ENCODE results near the gene IGBP1. TPM values are rescaled to one million over a fixed set of nuclear protein-coding genes. Genes with fewer than 3 reads are reported as not detected.
A peak's percentile ranks its signal among the peaks of the same experiment; 100 is the strongest.

Gene IGBP1
- total RNA-seq, 1 experiment from 2014 or later = 43.0 TPM

- H3K79me2 ChIP-seq (ENCODE audit: low read length) = no peaks in the 10 kb centered on the region
- peak overlapping the region; percentile 75 for H3K27ac ChIP-seq (ENCODE audit: low read length)
- ChIA-PET POLR2A (ENCODE audit: unreplicated experiment) (no interaction called here), CTCF (no interaction called here)
- no peaks in the 10 kb centered on the region for H4K20me1 ChIP-seq (ENCODE audit: low read length)
- H3K9me2 ChIP-seq (replicated peaks; ENCODE audit: low read length) = no peaks in the 10 kb centered on the region
- intact Hi-C loops (cut with micrococcal nuclease) = no loop called here
- peak; percentile 55 for ATAC-seq
- DNase-seq = peak; percentile 59
- TF ChIP-seq CTCF (conservative IDR thresholded peaks at IDR 0.05; ENCODE audit: low read depth, low read length) = no peak
- no peak for TF ChIP-seq EZH2phosphoT487 (IDR thresholded peaks at IDR 0.05; ENCODE audit: borderline replicate concordance, low read length)
- no peak for TF ChIP-seq EZH2 (IDR thresholded peaks at IDR 0.05; ENCODE audit: low read length, unreplicated experiment)
- H3K9me3 ChIP-seq (ENCODE audit: low read length) = no peaks in the 10 kb centered on the region
- BruUV-seq (replicated peaks) = no TSS peak
- peak overlapping the region; percentile 26; the same call in 1 of the 2 replicates for H3K9ac ChIP-seq (ENCODE audit: low read length)
- H3K4me3 ChIP-seq (ENCODE audit: low read length) = no peak overlapping the region
- no peaks in the 10 kb centered on the region for H3K27me3 ChIP-seq (ENCODE audit: low read length)
- peaks cover 32% of the 10 kb centered on the region for H3K4me1 ChIP-seq (ENCODE audit: insufficient read depth, low read length)
- H3F3A ChIP-seq (ENCODE audit: low read length, unreplicated experiment) = no peaks in the 10 kb centered on the region
- H2AFZ ChIP-seq (ENCODE audit: low read length) = no peak overlapping the region
- H3K4me2 ChIP-seq (ENCODE audit: low read length) = peak overlapping the region; percentile 68
- H3K36me3 ChIP-seq (ENCODE audit: low read depth, low read length) = peaks cover 4% of the 10 kb centered on the region
Observed at GRCh38 chrX:70166601-70167590, 33.6 kb downstream of the IGBP1 start.

DNA sequence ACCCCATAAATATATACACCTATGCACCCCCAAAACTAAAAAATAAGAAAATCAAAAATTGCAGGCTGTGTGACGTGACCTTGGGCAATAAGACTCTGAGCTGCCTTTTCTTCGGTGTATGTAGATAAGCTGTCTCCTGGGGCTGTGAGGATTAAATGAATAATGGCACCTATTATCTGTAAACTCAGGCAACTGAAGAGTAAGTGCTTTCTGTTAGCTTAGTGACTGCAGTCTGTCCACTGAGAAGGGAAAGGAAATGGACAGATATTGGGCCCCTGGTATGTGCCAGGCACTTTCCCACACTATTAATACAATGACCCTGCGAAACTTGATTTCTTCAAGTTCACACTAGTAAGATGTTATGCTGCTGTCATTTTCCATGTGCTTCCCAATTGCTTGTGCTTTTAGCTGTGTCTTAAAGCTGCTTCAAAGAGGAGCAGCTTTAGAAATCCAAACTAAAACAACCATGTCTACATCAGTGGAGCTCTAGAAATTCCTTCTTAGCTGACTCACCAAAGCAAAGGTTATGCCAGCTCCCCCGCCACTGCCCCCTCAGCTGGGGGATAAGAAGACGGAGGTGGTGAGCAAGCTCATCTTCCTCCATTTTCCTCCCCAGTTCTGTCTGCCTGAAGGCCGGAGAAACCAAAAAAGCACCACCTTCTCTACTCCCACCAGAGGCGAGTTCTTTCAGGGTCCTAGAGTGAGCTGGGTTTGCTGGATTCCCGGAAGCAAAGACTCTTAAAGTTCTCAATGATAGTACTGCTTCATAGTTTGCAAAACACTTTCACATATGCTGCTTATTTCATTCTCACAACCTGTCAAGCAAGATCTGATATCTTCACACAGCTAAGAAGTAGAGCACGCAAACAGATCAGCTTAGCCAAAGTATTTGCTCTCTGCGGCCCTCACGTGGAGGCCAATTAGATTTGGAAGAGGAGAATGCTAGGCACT, 35.3 kb downstream of the IGBP1 start:
- H3K9me2 ChIP-seq (replicated peaks; ENCODE audit: low read length) = no peaks in the 10 kb centered on the region
- H3K79me2 ChIP-seq (ENCODE audit: low read length) = no peaks in the 10 kb centered on the region
- BruUV-seq (replicated peaks) = TSS peak; percentile 12
- H3K4me3 ChIP-seq (ENCODE audit: low read length) = peak overlapping the region; percentile 44; the same call in 1 of the 2 replicates
- H3K27ac ChIP-seq (ENCODE audit: low read length) = peak overlapping the region; percentile 75
- intact Hi-C loops (cut with micrococcal nuclease) = loop anchor here (2.0 kb wide), 1 partner anchor 28 kb away; no protein-coding TSS in a partner anchor
- no peaks in the 10 kb centered on the region for H3K9me3 ChIP-seq (ENCODE audit: low read length)
- peaks cover 41% of the 10 kb centered on the region for H3K4me1 ChIP-seq (ENCODE audit: insufficient read depth, low read length)
- TF ChIP-seq EZH2phosphoT487 (IDR thresholded peaks at IDR 0.05; ENCODE audit: borderline replicate concordance, low read length) = no peak
- TF ChIP-seq CTCF (conservative IDR thresholded peaks at IDR 0.05; ENCODE audit: low read depth, low read length) = no peak
- no peak for TF ChIP-seq EZH2 (IDR thresholded peaks at IDR 0.05; ENCODE audit: low read length, unreplicated experiment)
- peaks cover 4% of the 10 kb centered on the region for H3K36me3 ChIP-seq (ENCODE audit: low read depth, low read length)
- peak; percentile 67 for ATAC-seq
- H3K4me2 ChIP-seq (ENCODE audit: low read length) = peak overlapping the region; percentile 68
- H3F3A ChIP-seq (ENCODE audit: low read length, unreplicated experiment) = no peaks in the 10 kb centered on the region
- DNase-seq = peak; percentile 75
- POLR2A ChIA-PET (ENCODE audit: unreplicated experiment) = no interaction called here
- peak overlapping the region; percentile 84 for H2AFZ ChIP-seq (ENCODE audit: low read length)
- CTCF ChIA-PET = interaction anchor here (0.9 to 1.0 kb wide), 2 partner anchors 35 to 94 kb away, joined by 3 to 10 read pairs; partner anchors contain the start of gene IGBP1
- H3K27me3 ChIP-seq (ENCODE audit: low read length) = no peaks in the 10 kb centered on the region
- H4K20me1 ChIP-seq (ENCODE audit: low read length) = no peaks in the 10 kb centered on the region
- H3K9ac ChIP-seq (ENCODE audit: low read length) = peak overlapping the region; percentile 37

Data from PC-3 (cell line).